GM10266 (cell line): ENCODE results near the gene CCDC57.

Experiments used
- DNase-seq: peaks from one replicate; pipeline ENCODE4 v3.0.0; 2012; ENCODE audit errors: extremely low spot score
- CTCF ChIP-seq: IDR thresholded peaks from 2 replicates; pipeline ENCODE4 v1.5.1; 2012; ENCODE audit warnings: mild to moderate bottlenecking, low read depth; ENCODE audit not compliant: control insufficient read depth, insufficient read depth; ENCODE audit errors: missing control alignments

Gene CCDC57

GRCh38 chr17:82222816-82223215 lies 10.2 kb upstream of the CCDC57 start:
- no peak for TF ChIP-seq CTCF
- no peak for DNase-seq

- no peak for TF ChIP-seq CTCF
- DNase-seq: no peak
Observed at GRCh38 chr17:82221341-82221902, 8.8 kb upstream of the CCDC57 start.

- no peak for DNase-seq
- no peak for TF ChIP-seq CTCF
Observed at GRCh38 chr17:82219753-82220709, 7.4 kb upstream of the CCDC57 start.

- DNase-seq: no peak
- no peak for TF ChIP-seq CTCF
Observed at GRCh38 chr17:82219083-82219482, 6.4 kb upstream of the CCDC57 start.

- no peak for DNase-seq
- TF ChIP-seq CTCF: no peak
Observed at GRCh38 chr17:82218349-82219075, 5.9 kb upstream of the CCDC57 start.

- no peak for DNase-seq
- no peak for TF ChIP-seq CTCF
Observed at GRCh38 chr17:82217530-82218204, 5.0 kb upstream of the CCDC57 start.
